ENCODE data around the gene RAPGEF6. TPM values are rescaled to one million over a fixed set of nuclear protein-coding genes. Genes with fewer than 3 reads are reported as not detected.

Gene RAPGEF6
- total and polyA plus RNA-seq, 9 of the 15 experiments (the other 6 are each of a cell fraction or from before 2014, with no cell fraction given): 2.7 to 23.4 (median 12.7) TPM

DNA sequence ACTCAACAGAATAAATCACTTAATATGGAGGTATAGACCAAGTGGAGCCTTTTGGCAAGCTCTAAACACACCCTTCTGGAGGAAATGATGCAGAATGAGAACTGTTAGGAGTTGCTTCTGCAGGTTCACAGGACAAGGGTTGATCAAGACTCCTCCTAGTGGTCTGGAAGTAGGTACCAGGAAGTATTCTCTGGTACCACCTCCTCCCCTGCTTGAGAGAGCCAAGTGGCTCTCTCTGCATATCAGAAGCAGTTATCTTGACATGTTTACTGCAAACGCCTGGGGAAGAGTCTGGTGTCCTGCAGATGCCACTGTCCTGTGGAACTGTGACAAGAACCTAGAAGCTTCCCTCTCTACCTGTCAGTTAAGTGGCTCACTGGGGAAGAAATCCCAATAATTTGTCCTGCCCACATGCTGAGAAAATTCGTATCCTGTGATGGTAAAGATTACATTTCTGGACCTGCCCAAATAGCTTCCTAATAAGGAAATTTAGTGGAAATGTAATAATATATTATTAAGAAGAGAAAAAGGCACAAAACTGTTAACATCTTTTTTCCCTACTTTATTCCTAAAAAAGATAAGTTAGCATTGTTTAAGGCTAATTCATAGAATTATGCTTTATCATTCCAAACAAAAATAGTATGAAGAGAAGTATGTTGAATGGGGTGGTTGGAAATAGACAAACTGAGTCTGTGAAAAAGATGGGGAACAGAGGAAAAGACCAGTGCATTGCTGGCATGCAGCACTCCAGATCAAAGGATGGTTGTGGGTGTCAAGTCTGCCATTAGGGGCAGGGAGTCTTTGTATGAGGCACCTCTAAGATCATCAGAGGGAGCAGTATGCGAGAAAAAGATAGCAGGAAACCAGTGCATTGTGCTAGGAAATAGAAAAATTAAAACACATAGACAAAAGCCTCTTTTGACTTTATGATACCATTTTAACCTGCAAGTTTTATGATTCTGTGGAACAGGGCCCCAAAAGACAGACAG lies 252.3 kb downstream of the RAPGEF6 start (continued):
- TF ChIP-seq SAP30 (IDR thresholded peaks at IDR 0.05; ENCODE audit: borderline replicate concordance, insufficient read depth, low read depth, low read length, poor library complexity, severe bottlenecking) (no peak), HNRNPL (IDR thresholded peaks at IDR 0.05; ENCODE audit: low read depth, low read length) (no peak), MECOM (CRISPR knock-in tag; IDR thresholded peaks at IDR 0.05) (peak; percentile 24; the same call in 1 of the 2 replicates), TEAD4 (IDR thresholded peaks at IDR 0.05; ENCODE audit: low read length) (peak; percentile 39; the same call in 1 of the 2 replicates), TEAD4 (CRISPR knock-in tag; IDR thresholded peaks at IDR 0.05; ENCODE audit: borderline replicate concordance) (no peak), ZNF436 (CRISPR knock-in tag; IDR thresholded peaks at IDR 0.05) (no peak), ZNF140 (CRISPR knock-in tag; IDR thresholded peaks at IDR 0.05) (0 out of 2 replicates have a peak, but pooled peaks have one; percentile 46), CBX2 (IDR thresholded peaks at IDR 0.05; ENCODE audit: insufficient read depth, low read length, poor library complexity, severe bottlenecking) (no peak), POLR2A (conservative IDR thresholded peaks at IDR 0.05) (0 out of 2 replicates have a peak, but pooled peaks have one; percentile 21), ZNF57 (CRISPR knock-in tag; IDR thresholded peaks at IDR 0.05) (no peak), CREM (IDR thresholded peaks at IDR 0.05; ENCODE audit: low read depth) (peak; percentile 17; the same call in 1 of the 2 replicates), EZH2 (IDR thresholded peaks at IDR 0.05; ENCODE audit: borderline replicate concordance, low read depth, low read length) (no peak), MAZ (CRISPR knock-in tag; conservative IDR thresholded peaks at IDR 0.05 in 1 of 2, IDR thresholded peaks at IDR 0.05 in 1 of 2) (peak in 1 of 2 experiments; percentile 49; a peak in 1 of 4 replicates), MAFK (IDR thresholded peaks at IDR 0.05; ENCODE audit: low read length) (peak; percentile 28), ZNF174 (CRISPR knock-in tag; IDR thresholded peaks at IDR 0.05) (no peak)
- TF ChIP-seq, protein P1, sequence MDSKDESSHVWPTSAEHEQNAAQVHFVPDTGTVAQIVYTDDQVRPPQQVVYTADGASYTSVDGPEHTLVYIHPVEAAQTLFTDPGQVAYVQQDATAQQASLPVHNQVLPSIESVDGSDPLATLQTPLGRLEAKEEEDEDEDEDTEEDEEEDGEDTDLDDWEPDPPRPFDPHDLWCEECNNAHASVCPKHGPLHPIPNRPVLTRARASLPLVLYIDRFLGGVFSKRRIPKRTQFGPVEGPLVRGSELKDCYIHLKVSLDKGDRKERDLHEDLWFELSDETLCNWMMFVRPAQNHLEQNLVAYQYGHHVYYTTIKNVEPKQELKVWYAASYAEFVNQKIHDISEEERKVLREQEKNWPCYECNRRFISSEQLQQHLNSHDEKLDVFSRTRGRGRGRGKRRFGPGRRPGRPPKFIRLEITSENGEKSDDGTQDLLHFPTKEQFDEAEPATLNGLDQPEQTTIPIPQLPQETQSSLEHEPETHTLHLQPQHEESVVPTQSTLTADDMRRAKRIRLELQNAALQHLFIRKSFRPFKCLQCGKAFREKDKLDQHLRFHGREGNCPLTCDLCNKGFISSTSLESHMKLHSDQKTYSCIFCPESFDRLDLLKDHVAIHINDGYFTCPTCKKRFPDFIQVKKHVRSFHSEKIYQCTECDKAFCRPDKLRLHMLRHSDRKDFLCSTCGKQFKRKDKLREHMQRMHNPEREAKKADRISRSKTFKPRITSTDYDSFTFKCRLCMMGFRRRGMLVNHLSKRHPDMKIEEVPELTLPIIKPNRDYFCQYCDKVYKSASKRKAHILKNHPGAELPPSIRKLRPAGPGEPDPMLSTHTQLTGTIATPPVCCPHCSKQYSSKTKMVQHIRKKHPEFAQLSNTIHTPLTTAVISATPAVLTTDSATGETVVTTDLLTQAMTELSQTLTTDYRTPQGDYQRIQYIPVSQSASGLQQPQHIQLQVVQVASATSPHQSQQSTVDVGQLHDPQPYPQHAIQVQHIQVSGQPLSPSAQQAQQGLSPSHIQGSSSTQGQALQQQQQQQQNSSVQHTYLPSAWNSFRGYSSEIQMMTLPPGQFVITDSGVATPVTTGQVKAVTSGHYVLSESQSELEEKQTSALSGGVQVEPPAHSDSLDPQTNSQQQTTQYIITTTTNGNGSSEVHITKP (IDR thresholded peaks at IDR 0.05; ENCODE audit: partially characterized antibody): peak; percentile 32

Data from K562 (cell line).